HG02798 (cell line): Measurements from ENCODE around the gene ILKAP.

ENCODE experiments used
- ATAC-seq: cut with Tn5 transposase; IDR thresholded peaks from one replicate; pipeline ENCODE4 v1.9.1; 2021; ENCODE audit warnings: mild to moderate bottlenecking; ENCODE audit not compliant: unreplicated experiment, poor library complexity

ILKAP gene

GRCh38 chr2:238238311-238238765, 34.8 kb upstream of the ILKAP start:
- no peak for ATAC-seq

- ATAC-seq: no peak
These were observed 34.1 kb upstream of the ILKAP start for GRCh38 chr2:238237431-238238135.

- no peak for ATAC-seq
These were observed 33.1 kb upstream of the ILKAP start for GRCh38 chr2:238236571-238236970.

GRCh38 chr2:238235856-238236255, 32.4 kb upstream of the ILKAP start:
- no peak for ATAC-seq

- no peak for ATAC-seq
These were observed 31.8 kb upstream of the ILKAP start for GRCh38 chr2:238235331-238235732.

GRCh38 chr2:238233625-238234024, 30.1 kb upstream of the ILKAP start:
- no peak for ATAC-seq

GRCh38 chr2:238231809-238232208, 28.3 kb upstream of the ILKAP start:
- no peak for ATAC-seq

- ATAC-seq: peak; percentile 55
These were observed 27.8 kb upstream of the ILKAP start for GRCh38 chr2:238231251-238231793.

- no peak for ATAC-seq
These were observed 27.2 kb upstream of the ILKAP start for GRCh38 chr2:238230699-238231098.

- no peak for ATAC-seq
These were observed 25.2 kb upstream of the ILKAP start for GRCh38 chr2:238228700-238229099.

GRCh38 chr2:238227587-238228032, 24.1 kb upstream of the ILKAP start:
- ATAC-seq: no peak

- ATAC-seq: no peak
These were observed 23.4 kb upstream of the ILKAP start for GRCh38 chr2:238226698-238227586.

GRCh38 chr2:238225911-238226697, 22.6 kb upstream of the ILKAP start:
- no peak for ATAC-seq

- ATAC-seq: no peak
These were observed 21.6 kb upstream of the ILKAP start for GRCh38 chr2:238225121-238225520.

- ATAC-seq: no peak
These were observed 21.0 kb upstream of the ILKAP start for GRCh38 chr2:238224356-238225035.

- ATAC-seq: no peak
These were observed 17.5 kb upstream of the ILKAP start for GRCh38 chr2:238220892-238221521.

- ATAC-seq: no peak
These were observed 16.9 kb upstream of the ILKAP start for GRCh38 chr2:238220274-238220891.

GRCh38 chr2:238216651-238217184, 13.2 kb upstream of the ILKAP start:
- no peak for ATAC-seq

- no peak for ATAC-seq
These were observed 3.5 kb upstream of the ILKAP start for GRCh38 chr2:238207006-238207405.
